GM23338 (cell line): ENCODE measurements around the gene RFX4. TPM values are rescaled to one million over a fixed set of nuclear protein-coding genes. Genes with fewer than 3 reads are reported as not detected.

Experiments used
- ATAC-seq: fragments of 200-7000 bp; cut with Tn5 transposase; 3 replicates; pipeline ENCODE4 v1.9.1; 2020
- DNase-seq: peaks from one replicate; pipeline ENCODE4 v3.0.0-alpha.2; 2015; ENCODE audit warnings: low spot score
- H2AFZ ChIP-seq: fragments of 200-600 bp; sonication (generic); 2 replicates; pipeline ENCODE4 v1.8.0; 2016; ENCODE audit warnings: antibody characterized with exemption, mild to moderate bottlenecking, moderate library complexity
- H3F3A ChIP-seq: fragments of 200-600 bp; sonication (generic); replicated peaks from 2 replicates; pipeline ENCODE4 v1.8.0; 2017; ENCODE audit warnings: antibody characterized with exemption, mixed run types, low read depth
- H3K27ac ChIP-seq: fragments of 200-600 bp; sonication (generic); 2 replicates; pipeline ENCODE4 v1.6.1; 2016; ENCODE audit warnings: low read depth
- H3K27me3 ChIP-seq: fragments of 200-600 bp; sonication (generic); 2 replicates; pipeline ENCODE4 v1.8.0; 2016; ENCODE audit warnings: mild to moderate bottlenecking, mixed run types, moderate library complexity; ENCODE audit not compliant: insufficient read depth
- H3K36me3 ChIP-seq: fragments of 200-600 bp; sonication (generic); 2 replicates; pipeline ENCODE4 v1.8.0; 2016; ENCODE audit warnings: mild to moderate bottlenecking; ENCODE audit not compliant: insufficient read depth
- H3K4me1 ChIP-seq: fragments of 200-600 bp; sonication (generic); 2 replicates; pipeline ENCODE4 v1.8.0; 2016; ENCODE audit warnings: mild to moderate bottlenecking, moderate library complexity; ENCODE audit not compliant: insufficient read depth
- H3K4me2 ChIP-seq: fragments of 200-600 bp; sonication (generic); 2 replicates; pipeline ENCODE4 v1.7.1; 2017; ENCODE audit warnings: mixed run types
- H3K4me3 ChIP-seq: fragments of 200-600 bp; sonication (generic); 2 replicates; pipeline ENCODE4 v1.6.1; 2016; ENCODE audit warnings: mixed run types
- H3K79me2 ChIP-seq: fragments of 200-600 bp; sonication (generic); replicated peaks from 2 replicates; pipeline ENCODE4 v1.8.0; 2017; ENCODE audit warnings: mild to moderate bottlenecking; ENCODE audit not compliant: insufficient read depth
- H3K9me2 ChIP-seq: fragments of 200-600 bp; sonication (generic); 2 replicates; pipeline ENCODE4 v1.8.0; 2017; ENCODE audit not compliant: insufficient read depth
- H4K20me1 ChIP-seq: fragments of 200-600 bp; sonication (generic); replicated peaks from 2 replicates; pipeline ENCODE4 v1.8.0; 2017; ENCODE audit warnings: mild to moderate bottlenecking; ENCODE audit not compliant: insufficient read depth
- H3K27ac Mint-ChIP-seq: 2 replicates; pipeline ENCODE4 v1.8.0; 2020; ENCODE audit warnings: inconsistent platforms, mild to moderate bottlenecking, moderate library complexity, mixed read lengths
- H3K27me3 Mint-ChIP-seq: 3 replicates; pipeline ENCODE4 v1.8.0; 2022; ENCODE audit warnings: low read depth, mild to moderate bottlenecking, moderate library complexity, mixed read lengths, inconsistent platforms; ENCODE audit not compliant: insufficient read depth, poor library complexity
- H3K36me3 Mint-ChIP-seq: 3 replicates; pipeline ENCODE4 v1.8.0; 2021; ENCODE audit warnings: low read depth, mild to moderate bottlenecking, inconsistent platforms, moderate library complexity, mixed read lengths
- H3K4me1 Mint-ChIP-seq: 3 replicates; pipeline ENCODE4 v1.8.0; 2020; ENCODE audit warnings: mild to moderate bottlenecking, inconsistent platforms, mixed read lengths
- H3K4me3 Mint-ChIP-seq: 3 replicates; pipeline ENCODE4 v1.8.0; 2021; ENCODE audit warnings: moderate library complexity, mild to moderate bottlenecking, inconsistent platforms, mixed read lengths
- H3K9me3 Mint-ChIP-seq: 3 replicates; pipeline ENCODE4 v1.8.0; 2020; ENCODE audit warnings: moderate library complexity, mild to moderate bottlenecking, inconsistent platforms, mixed read lengths
- CREB1 ChIP-seq: fragments of 250-450 bp; sonication (Bioruptor Pico); IDR thresholded peaks from 2 replicates; pipeline ENCODE4 v1.5.0; 2020; ENCODE audit warnings: low read depth, mild to moderate bottlenecking, moderate library complexity
- CTCF ChIP-seq, 2 experiments: fragments of 200-600 bp in 1 of 2; sonication (generic) in 1 of 2; conservative IDR thresholded peaks; 2 replicates each; pipeline versions ENCODE4 v1.5.1 to v1.6.1; 2016 to 2017; ENCODE audit warnings: antibody characterized with exemption in 2 of 2, low read depth in 2 of 2, mild to moderate bottlenecking in 2 of 2, moderate library complexity in 1 of 2
- ETS1 ChIP-seq: IDR thresholded peaks from 2 replicates; pipeline ENCODE4 v1.6.1; 2016; ENCODE audit warnings: antibody characterized with exemption
- EZH2 ChIP-seq: fragments of 200-600 bp; sonication (generic); IDR thresholded peaks from one replicate; pipeline ENCODE4 v1.8.0; 2017; ENCODE audit warnings: antibody characterized with exemption, mild to moderate bottlenecking, low read depth; ENCODE audit not compliant: unreplicated experiment
- EZH2phosphoT487 ChIP-seq: fragments of 200-600 bp; sonication (generic); IDR thresholded peaks from one replicate; pipeline ENCODE4 v1.8.1; 2018; ENCODE audit warnings: antibody characterized with exemption; ENCODE audit not compliant: unreplicated experiment
- JUNB ChIP-seq: IDR thresholded peaks from one replicate; pipeline ENCODE4 v1.6.1; 2016; ENCODE audit warnings: antibody characterized with exemption; ENCODE audit not compliant: unreplicated experiment
- NANOG ChIP-seq: IDR thresholded peaks from 2 replicates; pipeline ENCODE4 v1.6.1; 2016; ENCODE audit warnings: antibody characterized with exemption, borderline replicate concordance
- POLR2AphosphoS5 ChIP-seq: IDR thresholded peaks from 2 replicates; pipeline ENCODE4 v1.6.1; 2016; ENCODE audit warnings: antibody characterized with exemption, low read depth
- REST ChIP-seq: IDR thresholded peaks from one replicate; pipeline ENCODE4 v1.6.1; 2018; ENCODE audit warnings: antibody characterized with exemption; ENCODE audit not compliant: unreplicated experiment
- STAT1 ChIP-seq: IDR thresholded peaks from one replicate; pipeline ENCODE4 v1.6.1; 2016; ENCODE audit warnings: antibody characterized with exemption; ENCODE audit not compliant: unreplicated experiment
- ZNF114 ChIP-seq: fragments of 250-450 bp; sonication (Bioruptor Pico); IDR thresholded peaks from 2 replicates; pipeline ENCODE4 v1.5.0; 2020; ENCODE audit warnings: mild to moderate bottlenecking, moderate library complexity
- ZNF331 ChIP-seq: fragments of 250-450 bp; sonication (Bioruptor Pico); IDR thresholded peaks from 2 replicates; pipeline ENCODE4 v1.5.0; 2020; ENCODE audit warnings: low read depth, mild to moderate bottlenecking, moderate library complexity
- ZNF462 ChIP-seq: fragments of 250-450 bp; sonication (Bioruptor Pico); IDR thresholded peaks from 2 replicates; pipeline ENCODE4 v1.5.0; 2020; ENCODE audit warnings: mild to moderate bottlenecking, moderate library complexity
- polyA plus RNA-seq: library from polyadenylated mRNA; unstranded; fragments of >200 nt; fragmentation: Nextera tagmentation; extraction: Ambion mirVana; gene quantifications from 2 replicates; pipeline ENCODE4 v1.2.1, GENCODE V29; 2016
- total RNA-seq: library from RNA; depleted of rRNA; stranded (reverse); fragments of >200 nt; shearing (Covaris generic); gene quantifications from 2 replicates; pipeline ENCODE4 v1.2.3, GENCODE V29; 2014

RFX4 gene
- total and polyA plus RNA-seq, 2 experiments from 2014 or later, result 0.23 TPM; not detected in 1

GRCh38 chr12:106721915-106722314 lies 139.1 kb downstream of the RFX4 start:
- TF ChIP-seq CTCF (conservative IDR thresholded peaks at IDR 0.05; ENCODE audit: low read depth in 2 of 2) (no peak), ETS1 (no peak), REST (no peak), EZH2phosphoT487 (no peak), STAT1 (no peak), JUNB (no peak), POLR2AphosphoS5 (no peak), ZNF331 (CRISPR knock-in tag) (no peak), ZNF462 (CRISPR knock-in tag) (no peak), CREB1 (CRISPR knock-in tag) (no peak), ZNF114 (no peak), NANOG (no peak), EZH2 (no peak)
- Mint-ChIP-seq H3K4me1 (peaks cover 19% of the 10 kb centered on the region), H3K36me3 (no peaks in the 10 kb centered on the region), H3K9me3 (no peaks in the 10 kb centered on the region), H3K4me3 (no peak overlapping the region), H3K27me3 (peaks cover 1% of the 10 kb centered on the region), H3K27ac (no peak overlapping the region)
- no peak overlapping the region for H3K4me2 ChIP-seq
- no peaks in the 10 kb centered on the region for H4K20me1 ChIP-seq
- ATAC-seq, result no peak
- H2AFZ ChIP-seq, result no peak overlapping the region
- H3K79me2 ChIP-seq, result no peaks in the 10 kb centered on the region
- no peak overlapping the region for H3K4me3 ChIP-seq
- H3K27ac ChIP-seq, result no peak overlapping the region
- DNase-seq, result no peak
- no peaks in the 10 kb centered on the region for H3K36me3 ChIP-seq
- H3K4me1 ChIP-seq, result no peaks in the 10 kb centered on the region
- no peaks in the 10 kb centered on the region for H3F3A ChIP-seq
- no peaks in the 10 kb centered on the region for H3K27me3 ChIP-seq
- H3K9me2 ChIP-seq, result no peaks in the 10 kb centered on the region
